Natural killer cell treated with Interleukin-12 subunit alpha and Interleukin-12 subunit beta and Interleukin-15 and Interleukin-18, amount 100 ng/mL, for 72 hours (primary cell): Measurements from ENCODE around the gene CDHR5. TPM values are rescaled to one million over a fixed set of nuclear protein-coding genes. Genes with fewer than 3 reads are reported as not detected.

ENCODE experiments used
- ATAC-seq, 2 donors: fragments of 150-1000 bp; cut with Tn5 transposase in 1 of 2; sonication (Bioruptor Pico), chemical (Tn5 transposase) in 1 of 2; 2 replicates each; pipeline ENCODE4 v1.10.0; 2021
- DNase-seq: peaks from one replicate; pipeline ENCODE4 v3.0.0; 2022; ENCODE audit warnings: low spot score
- H3K27ac Mint-ChIP-seq, 2 donors: 1 replicate in 1 of 2; 2 replicates in 1 of 2; pipeline ENCODE4 v1.8.0; 2022; ENCODE audit warnings: mixed read lengths in 2 of 2, mild to moderate bottlenecking in 1 of 2, moderate library complexity in 1 of 2
- H3K27me3 Mint-ChIP-seq, 2 donors: 1 replicate in 1 of 2; 2 replicates in 1 of 2; pipeline ENCODE4 v1.8.0; 2022; ENCODE audit warnings: mixed read lengths in 2 of 2
- H3K36me3 Mint-ChIP-seq: one replicate; pipeline ENCODE4 v1.8.0; 2022; ENCODE audit warnings: mixed read lengths
- H3K4me1 Mint-ChIP-seq, 2 donors: 1 replicate in 1 of 2; 2 replicates in 1 of 2; pipeline ENCODE4 v1.8.0; 2022; ENCODE audit warnings: low read depth in 2 of 2, mixed read lengths in 2 of 2, mild to moderate bottlenecking in 1 of 2
- H3K4me3 Mint-ChIP-seq: one replicate; pipeline ENCODE4 v1.8.0; 2022; ENCODE audit warnings: mixed read lengths
- H3K9me3 Mint-ChIP-seq: 2 replicates; pipeline ENCODE4 v1.8.0; 2022; ENCODE audit warnings: mixed read lengths
- total RNA-seq, 2 donors: library from RNA; stranded (reverse); gene quantifications; one replicate each; pipeline ENCODE4 v1.2.3, GENCODE V29; 2022

Gene CDHR5
- not detected for total RNA-seq

GRCh38 chr11:624705-625635, at the start of gene CDHR5:
Gene CDHR5 (minus strand): TSS chr11:624955. CDS start chr11:624902, 53 bp downstream.
- DNase-seq, result no peak
- no peak for ATAC-seq
- Mint-ChIP-seq H3K27ac (no peak within 1 kb of the TSS), H3K36me3 (peaks cover 5% of the 10 kb centered on the region), H3K9me3 (no peaks in the 10 kb centered on the region), H3K4me3 (no peak within 1 kb of the TSS), H3K27me3 (peaks cover 15 to 19% of the 10 kb centered on the region in 2 donors), H3K4me1 (peaks cover 21 to 23% of the 10 kb centered on the region in 2 donors)

GRCh38 chr11:674406-674805, 49.7 kb upstream of the CDHR5 start:
- ATAC-seq (no peak), DNase-seq (no peak)
- Mint-ChIP-seq H3K4me1 (peaks cover 0 to 3% of the 10 kb centered on the region in 2 donors), H3K4me3 (no peak overlapping the region), H3K27ac (no peak overlapping the region), H3K27me3 (no peaks in the 10 kb centered on the region), H3K36me3 (peaks cover 17% of the 10 kb centered on the region), H3K9me3 (no peaks in the 10 kb centered on the region)

- Mint-ChIP-seq H3K27ac (no peak overlapping the region), H3K9me3 (no peaks in the 10 kb centered on the region), H3K36me3 (peaks cover 17% of the 10 kb centered on the region), H3K4me3 (no peak overlapping the region), H3K4me1 (peaks cover 0 to 3% of the 10 kb centered on the region in 2 donors), H3K27me3 (no peaks in the 10 kb centered on the region)
- DNase-seq, result no peak
- ATAC-seq, result no peak
Measured at GRCh38 chr11:673866-674265, 49.1 kb upstream of the CDHR5 start.

GRCh38 chr11:665704-666281, 41.0 kb upstream of the CDHR5 start:
- H3K36me3 Mint-ChIP-seq, result no peaks in the 10 kb centered on the region
- no peaks in the 10 kb centered on the region for H3K9me3 Mint-ChIP-seq
- no peak overlapping the region for H3K4me3 Mint-ChIP-seq
- no peaks in the 10 kb centered on the region for H3K4me1 Mint-ChIP-seq
- H3K27me3 Mint-ChIP-seq, result no peaks in the 10 kb centered on the region
- no peak overlapping the region for H3K27ac Mint-ChIP-seq
- ATAC-seq, result no peak
- no peak for DNase-seq

- no peaks in the 10 kb centered on the region for H3K9me3 Mint-ChIP-seq
- H3K4me1 Mint-ChIP-seq, result no peaks in the 10 kb centered on the region
- no peaks in the 10 kb centered on the region for H3K36me3 Mint-ChIP-seq
- no peak overlapping the region for H3K27ac Mint-ChIP-seq
- ATAC-seq (no peak), DNase-seq (no peak)
- no peaks in the 10 kb centered on the region for H3K27me3 Mint-ChIP-seq
- H3K4me3 Mint-ChIP-seq, result no peak overlapping the region
Measured at GRCh38 chr11:665062-665703, 40.4 kb upstream of the CDHR5 start.

GRCh38 chr11:662689-663274, 38.0 kb upstream of the CDHR5 start:
- no peak overlapping the region for H3K27ac Mint-ChIP-seq
- DNase-seq (no peak), ATAC-seq (peak; percentile 61 to 74)
- H3K4me1 Mint-ChIP-seq, result no peaks in the 10 kb centered on the region
- no peak overlapping the region for H3K4me3 Mint-ChIP-seq
- H3K36me3 Mint-ChIP-seq, result no peaks in the 10 kb centered on the region
- no peaks in the 10 kb centered on the region for H3K9me3 Mint-ChIP-seq
- H3K27me3 Mint-ChIP-seq, result no peaks in the 10 kb centered on the region

GRCh38 chr11:660681-661444, 36.1 kb upstream of the CDHR5 start:
- H3K27me3 Mint-ChIP-seq, result no peaks in the 10 kb centered on the region
- no peak overlapping the region for H3K4me3 Mint-ChIP-seq
- H3K4me1 Mint-ChIP-seq, result no peaks in the 10 kb centered on the region
- DNase-seq, result peak; percentile 57
- no peaks in the 10 kb centered on the region for H3K9me3 Mint-ChIP-seq
- no peaks in the 10 kb centered on the region for H3K36me3 Mint-ChIP-seq
- H3K27ac Mint-ChIP-seq, result no peak overlapping the region
- ATAC-seq, result no peak

GRCh38 chr11:660281-660680, 35.5 kb upstream of the CDHR5 start:
- no peak overlapping the region for H3K27ac Mint-ChIP-seq
- H3K9me3 Mint-ChIP-seq, result no peaks in the 10 kb centered on the region
- ATAC-seq (no peak), DNase-seq (peak; percentile 56)
- no peaks in the 10 kb centered on the region for H3K36me3 Mint-ChIP-seq
- H3K4me3 Mint-ChIP-seq, result no peak overlapping the region
- H3K27me3 Mint-ChIP-seq, result no peaks in the 10 kb centered on the region
- H3K4me1 Mint-ChIP-seq, result no peaks in the 10 kb centered on the region

- Mint-ChIP-seq H3K9me3 (no peaks in the 10 kb centered on the region), H3K4me1 (no peaks in the 10 kb centered on the region), H3K36me3 (no peaks in the 10 kb centered on the region), H3K4me3 (no peak overlapping the region), H3K27me3 (no peaks in the 10 kb centered on the region), H3K27ac (no peak overlapping the region)
- ATAC-seq (no peak), DNase-seq (peak; percentile 53)
Measured at GRCh38 chr11:659532-660085, 34.9 kb upstream of the CDHR5 start.

- DNase-seq (no peak), ATAC-seq (no peak)
- no peak overlapping the region for H3K27ac Mint-ChIP-seq
- no peaks in the 10 kb centered on the region for H3K36me3 Mint-ChIP-seq
- H3K4me1 Mint-ChIP-seq, result no peaks in the 10 kb centered on the region
- no peaks in the 10 kb centered on the region for H3K27me3 Mint-ChIP-seq
- no peak overlapping the region for H3K4me3 Mint-ChIP-seq
- no peaks in the 10 kb centered on the region for H3K9me3 Mint-ChIP-seq
Measured at GRCh38 chr11:657691-658126, 33.0 kb upstream of the CDHR5 start.

GRCh38 chr11:656866-657265, 32.1 kb upstream of the CDHR5 start:
- Mint-ChIP-seq H3K4me1 (no peaks in the 10 kb centered on the region), H3K9me3 (no peaks in the 10 kb centered on the region), H3K27me3 (no peaks in the 10 kb centered on the region), H3K27ac (no peak overlapping the region), H3K36me3 (no peaks in the 10 kb centered on the region), H3K4me3 (no peak overlapping the region)
- no peak for DNase-seq
- no peak for ATAC-seq

GRCh38 chr11:656426-656825, 31.7 kb upstream of the CDHR5 start:
- Mint-ChIP-seq H3K4me3 (no peak overlapping the region), H3K4me1 (no peaks in the 10 kb centered on the region), H3K27ac (no peak overlapping the region), H3K9me3 (no peaks in the 10 kb centered on the region), H3K27me3 (no peaks in the 10 kb centered on the region), H3K36me3 (no peaks in the 10 kb centered on the region)
- peak in 1 of 2 donors; percentile 33 for ATAC-seq
- DNase-seq, result no peak
